ENCODE data around the gene PSD. TPM values are rescaled to one million over a fixed set of nuclear protein-coding genes. Genes with fewer than 3 reads are reported as not detected.

The PSD gene
- total and polyA plus RNA-seq, 10 of the 15 experiments (the other 5 are each of a cell fraction or from before 2014, with no cell fraction given) = 0.11 to 2.0 (median 0.49) TPM; not detected in 2

DNA sequence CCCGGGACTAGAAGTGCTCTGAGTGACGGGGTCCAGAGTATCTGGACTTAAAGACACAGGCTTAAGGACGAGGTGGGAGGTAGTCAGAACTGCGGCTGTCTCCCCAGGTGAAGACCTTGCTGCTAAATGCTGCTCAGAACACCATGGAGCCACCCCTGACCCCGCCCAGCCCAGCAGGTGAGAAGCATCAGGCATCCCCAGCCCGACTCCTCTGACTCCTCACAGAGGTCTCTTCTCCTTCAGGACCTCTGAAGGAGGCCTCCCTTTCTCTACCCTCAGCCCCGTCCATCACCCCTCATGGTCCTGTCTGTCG is 17.3 kb downstream of the PSD start:
- POLR2A ChIA-PET = no interaction called here
- no peak for DNase-seq (ENCODE audit: low read depth, low spot score)
- 85% methylated on average over 8 of the region's 8 CpGs for WGBS (ENCODE audit: insufficient coverage, insufficient replicate concordance, low lambda C conversion rate, missing lambda C conversion rate)
- H3K9me3 ChIP-seq (replicated peaks; ENCODE audit: control insufficient read depth, insufficient read depth, low read length) = no peaks in the 10 kb centered on the region; the same call in 2 of the 3 replicates
- CTCF ChIA-PET = interaction anchor here (12.1 kb wide), 1 partner anchor 170 kb away, joined by 69 read pairs; no protein-coding TSS in a partner anchor
- H3K4me1 ChIP-seq (ENCODE audit: control insufficient read depth, insufficient read depth, low read length) = peaks cover 19% of the 10 kb centered on the region
- 0 out of 2 replicates have a peak, but pooled peaks have one; percentile 5 for TF ChIP-seq POLR2AphosphoS5 (IDR thresholded peaks at IDR 0.05; ENCODE audit: low read length)
- no peak for TF ChIP-seq EZH2 (IDR thresholded peaks at IDR 0.05; ENCODE audit: borderline replicate concordance, control insufficient read depth, low read depth, low read length)
- H3K27ac ChIP-seq (ENCODE audit: control insufficient read depth, insufficient read depth) = no peak overlapping the region
- no peak for FAIRE-seq
- intact Hi-C loops (cut with micrococcal nuclease; ENCODE audit: unreplicated experiment) (no loop called here), in situ Hi-C loops (cut with MboI) (no loop called here)
- peaks cover 4% of the 10 kb centered on the region; the same call in 1 of the 2 replicates for H4K20me1 ChIP-seq (ENCODE audit: control insufficient read depth, insufficient read depth)
- H3K79me2 ChIP-seq (ENCODE audit: control insufficient read depth, insufficient read depth, low read length) = peaks cover 38% of the 10 kb centered on the region
- H3K4me3 ChIP-seq = no peak overlapping the region
- no peak overlapping the region for H2AFZ ChIP-seq (ENCODE audit: control insufficient read depth, low read depth, low read length)
- H3K36me3 ChIP-seq (ENCODE audit: control insufficient read depth in 2 of 2, insufficient read depth in 2 of 2, low read length in 1 of 2) = peaks cover 20 to 41% of the 10 kb centered on the region in 2 experiments
- H3K27me3 ChIP-seq (replicated peaks in 1 of 2; ENCODE audit: control insufficient read depth in 2 of 2, insufficient read depth in 2 of 2, low read length in 1 of 2) = no peaks in the 10 kb centered on the region
- H3K4me2 ChIP-seq (ENCODE audit: control insufficient read depth, insufficient read depth) = no peak overlapping the region
- RAD21 ChIA-PET (ENCODE audit: unreplicated experiment) = no interaction called here
- no peak overlapping the region for H3K9ac ChIP-seq (ENCODE audit: control insufficient read depth, insufficient read depth, low read length)
- SMC1A ChIA-PET (ENCODE audit: uncharacterized antibody, unreplicated experiment) = interaction anchor here (1.3 kb wide), 1 partner anchor 171 kb away, joined by 3 read pairs; no protein-coding TSS in a partner anchor
- no peak for ATAC-seq
- BruUV-seq (replicated peaks) = no TSS peak

GRCh38 chr10:102400598-102401341 is 17.8 kb downstream of the PSD start:
- no peak for ATAC-seq

More at GRCh38 chr10:102400598-102401341, 17.8 kb downstream of the PSD start:
- Histone ChIP-seq H3K4me3 (no peak overlapping the region), H4K20me1 (ENCODE audit: control insufficient read depth, insufficient read depth) (peaks cover 4% of the 10 kb centered on the region; the same call in 1 of the 2 replicates), H2AFZ (ENCODE audit: control insufficient read depth, low read depth, low read length) (no peak overlapping the region), H3K9me3 (replicated peaks; ENCODE audit: control insufficient read depth, insufficient read depth, low read length) (no peaks in the 10 kb centered on the region; the same call in 2 of the 3 replicates), H3K4me1 (ENCODE audit: control insufficient read depth, insufficient read depth, low read length) (peaks cover 20% of the 10 kb centered on the region), H3K79me2 (ENCODE audit: control insufficient read depth, insufficient read depth, low read length) (peaks cover 43% of the 10 kb centered on the region), H3K36me3 (ENCODE audit: control insufficient read depth in 2 of 2, insufficient read depth in 2 of 2, low read length in 1 of 2) (peaks cover 20 to 41% of the 10 kb centered on the region in 2 experiments), H3K4me2 (ENCODE audit: control insufficient read depth, insufficient read depth) (no peak overlapping the region), H3K27me3 (replicated peaks in 1 of 2; ENCODE audit: control insufficient read depth in 2 of 2, insufficient read depth in 2 of 2, low read length in 1 of 2) (no peaks in the 10 kb centered on the region), H3K9ac (ENCODE audit: control insufficient read depth, insufficient read depth, low read length) (no peak overlapping the region), H3K27ac (ENCODE audit: control insufficient read depth, insufficient read depth) (no peak overlapping the region)
- ChIA-PET CTCF (interaction anchor here (1.2 to 12.1 kb wide), 7 partner anchors 10 to 213 kb away, joined by 3 to 90 read pairs (median 7); partner anchors contain the start of gene FBXL15), RAD21 (ENCODE audit: unreplicated experiment) (interaction anchor here (2.8 to 5.8 kb wide), 2 partner anchors 20 to 170 kb away, joined by 10 to 33 read pairs; partner anchors contain the start of gene FBXL15), POLR2A (interaction anchor here (0.9 kb wide), 1 partner anchor 13 kb away, joined by 3 read pairs; no protein-coding TSS in a partner anchor), SMC1A (ENCODE audit: uncharacterized antibody, unreplicated experiment) (interaction anchor here (0.8 to 3.5 kb wide), 3 partner anchors 19 to 171 kb away, joined by 3 to 15 read pairs (median 4); partner anchors contain the start of gene FBXL15)
- 90% methylated on average over 16 of the region's 22 CpGs for WGBS (ENCODE audit: insufficient coverage, insufficient replicate concordance, low lambda C conversion rate, missing lambda C conversion rate)
- no peak for FAIRE-seq
- no peak for DNase-seq (ENCODE audit: low read depth, low spot score)
- BruUV-seq (replicated peaks) = no TSS peak
- in situ Hi-C loops (cut with MboI) (no loop called here), intact Hi-C loops (cut with micrococcal nuclease; ENCODE audit: unreplicated experiment) (no loop called here)
- TF ChIP-seq RELA (IDR thresholded peaks at IDR 0.05; ENCODE audit: borderline replicate concordance, partially characterized antibody) (no peak), IKZF1 (conservative IDR thresholded peaks at IDR 0.05) (no peak), POLR2AphosphoS5 (IDR thresholded peaks at IDR 0.05; ENCODE audit: low read length) (peak; percentile 46)

Measured in GM12878 (cell line).